GM12874 (cell line): ENCODE results near the gene OR10G3.

Experiments
- TF ChIP-seq, protein P1 (sequence below): IDR thresholded peaks from 2 replicates; pipeline ENCODE4 v1.5.1; 2011; ENCODE audit warnings: low read depth, mild to moderate bottlenecking, control low read depth, low read length, moderate library complexity; ENCODE audit not compliant: insufficient read depth

The OR10G3 gene

DNA sequence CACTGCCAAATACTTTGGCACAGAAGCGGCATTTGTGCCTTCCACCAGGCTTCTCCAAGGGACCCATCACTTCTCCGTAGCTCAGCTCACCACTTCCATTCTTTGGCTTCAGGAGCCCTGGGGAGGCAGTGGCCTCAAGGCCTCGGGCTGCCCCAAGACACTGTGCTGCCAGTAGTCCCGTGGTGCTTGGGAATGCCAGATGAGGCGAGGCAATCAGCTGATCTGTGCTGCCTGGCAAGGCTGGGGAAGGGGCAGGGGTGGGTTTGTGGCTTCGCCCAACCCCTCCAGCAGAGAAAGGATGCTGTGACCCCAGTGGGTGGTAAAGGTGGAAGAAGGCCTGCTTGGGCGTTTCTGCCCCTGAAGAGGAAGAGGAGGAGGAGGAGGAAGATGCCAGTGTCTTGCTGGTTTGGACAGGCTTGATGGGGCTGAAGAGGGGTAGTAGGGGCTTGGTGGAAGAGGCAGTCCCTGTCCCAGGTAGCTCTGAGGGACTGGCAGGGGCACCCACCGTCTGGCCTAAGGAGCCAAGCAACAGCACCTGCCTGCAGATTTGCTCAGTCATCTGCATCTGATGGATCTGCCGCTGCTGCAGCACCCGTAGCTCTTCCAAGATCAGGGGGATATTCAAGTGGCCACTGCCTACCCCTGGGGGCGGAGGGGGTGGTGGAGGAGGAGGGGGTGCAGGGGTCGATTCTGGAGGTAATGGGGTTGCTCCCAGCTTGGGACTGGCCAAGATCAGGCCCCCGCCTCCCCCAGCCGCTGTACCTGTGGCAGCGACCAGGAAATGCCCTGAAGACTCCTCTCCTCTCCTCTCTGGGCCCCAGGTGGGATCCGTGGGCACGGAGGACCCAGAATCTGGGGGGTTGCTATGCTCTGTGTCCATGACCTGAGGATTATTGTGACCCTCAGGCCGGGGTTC lies 55.0 kb downstream of the OR10G3 start:
- TF ChIP-seq, protein P1, sequence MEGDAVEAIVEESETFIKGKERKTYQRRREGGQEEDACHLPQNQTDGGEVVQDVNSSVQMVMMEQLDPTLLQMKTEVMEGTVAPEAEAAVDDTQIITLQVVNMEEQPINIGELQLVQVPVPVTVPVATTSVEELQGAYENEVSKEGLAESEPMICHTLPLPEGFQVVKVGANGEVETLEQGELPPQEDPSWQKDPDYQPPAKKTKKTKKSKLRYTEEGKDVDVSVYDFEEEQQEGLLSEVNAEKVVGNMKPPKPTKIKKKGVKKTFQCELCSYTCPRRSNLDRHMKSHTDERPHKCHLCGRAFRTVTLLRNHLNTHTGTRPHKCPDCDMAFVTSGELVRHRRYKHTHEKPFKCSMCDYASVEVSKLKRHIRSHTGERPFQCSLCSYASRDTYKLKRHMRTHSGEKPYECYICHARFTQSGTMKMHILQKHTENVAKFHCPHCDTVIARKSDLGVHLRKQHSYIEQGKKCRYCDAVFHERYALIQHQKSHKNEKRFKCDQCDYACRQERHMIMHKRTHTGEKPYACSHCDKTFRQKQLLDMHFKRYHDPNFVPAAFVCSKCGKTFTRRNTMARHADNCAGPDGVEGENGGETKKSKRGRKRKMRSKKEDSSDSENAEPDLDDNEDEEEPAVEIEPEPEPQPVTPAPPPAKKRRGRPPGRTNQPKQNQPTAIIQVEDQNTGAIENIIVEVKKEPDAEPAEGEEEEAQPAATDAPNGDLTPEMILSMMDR, result no peak

DNA sequence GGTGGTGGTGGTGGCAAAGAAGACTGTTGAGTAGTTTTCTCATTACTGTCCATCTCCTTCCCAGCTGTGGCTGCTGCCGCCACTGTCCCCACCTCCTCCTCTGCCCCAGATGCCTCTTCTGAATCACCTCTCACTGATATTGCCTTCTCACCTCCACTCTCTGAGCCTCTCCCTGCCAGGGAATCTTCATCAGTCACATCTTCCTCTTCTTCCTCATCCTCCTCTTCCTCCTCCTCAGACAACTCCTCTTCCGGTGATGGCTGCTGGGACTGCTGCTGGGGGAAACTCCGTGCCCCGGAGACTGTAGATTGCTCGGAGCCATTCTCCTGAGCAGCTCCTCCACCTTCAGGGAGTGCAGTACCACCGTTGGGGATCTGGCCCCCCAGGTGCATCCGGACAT lies 56.7 kb downstream of the OR10G3 start:
- TF ChIP-seq, protein P1, result no peak

DNA sequence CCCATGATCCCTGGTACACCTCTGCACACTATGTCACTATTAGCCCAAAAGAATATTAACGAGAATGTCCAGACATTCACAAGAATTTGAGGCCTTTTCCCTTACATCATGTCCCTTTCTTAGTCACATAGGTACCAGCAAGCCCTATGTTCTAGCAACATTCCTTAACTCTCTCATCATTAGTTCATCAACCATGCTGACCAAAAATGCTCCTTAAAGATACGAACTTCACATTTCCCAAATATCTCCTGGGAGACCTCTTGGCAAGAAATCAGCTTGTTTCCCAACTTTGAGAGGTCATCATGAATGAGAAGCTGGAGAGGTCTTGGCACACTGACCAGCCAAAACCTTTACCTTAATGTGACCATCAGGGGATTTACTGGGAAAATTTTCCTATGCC lies 58.4 kb downstream of the OR10G3 start:
- TF ChIP-seq, protein P1, result no peak

DNA sequence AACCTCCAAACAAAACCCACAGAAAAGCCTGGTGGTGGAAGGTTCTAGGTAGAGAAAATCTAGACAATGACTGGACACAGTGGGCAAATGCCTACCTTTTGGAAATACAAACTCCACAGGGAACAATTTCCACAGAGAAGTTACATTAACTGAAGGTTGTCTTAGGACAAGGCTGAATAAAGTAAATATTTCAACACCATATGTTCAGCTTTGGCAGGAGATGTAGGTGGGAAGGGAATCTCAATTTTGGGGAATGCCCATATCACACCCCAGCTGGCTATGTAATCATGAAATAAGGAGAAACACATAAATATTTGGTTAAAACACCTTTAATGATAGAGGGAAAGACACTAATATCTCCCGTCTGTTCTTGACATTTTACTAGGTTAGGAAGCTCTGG lies 59.1 kb downstream of the OR10G3 start:
- TF ChIP-seq, protein P1, result no peak

DNA sequence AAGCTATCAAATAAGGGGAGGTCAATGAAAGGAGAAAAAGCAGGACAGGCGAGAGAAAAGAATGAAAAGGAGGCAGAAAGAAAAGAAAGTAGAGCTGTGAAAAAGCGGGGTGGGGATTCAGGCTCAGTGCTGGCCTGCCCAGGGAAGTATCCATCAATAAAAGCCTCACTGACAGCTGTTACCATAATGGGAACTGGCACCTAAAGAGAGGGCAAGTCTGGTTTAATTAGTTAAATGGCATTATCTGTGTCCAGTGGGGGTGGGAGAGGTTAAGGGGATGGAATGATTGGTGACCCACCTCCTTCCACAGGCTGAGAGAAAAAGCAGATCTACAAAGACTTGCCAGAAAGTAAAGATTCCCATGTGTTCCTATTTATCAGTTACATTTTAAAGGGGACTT lies 61.2 kb downstream of the OR10G3 start:
- TF ChIP-seq, protein P1, result no peak
